Esophagus squamous epithelium (tissue), 5 donors: ENCODE data around the gene WNT9A. TPM values are rescaled to one million over a fixed set of nuclear protein-coding genes. Genes with fewer than 3 reads are reported as not detected.

Source experiments
- DNase-seq: peaks from one replicate; lab custom pipeline; 2025; lab: John Stamatoyannopoulos, UW
- H3K27ac ChIP-seq, 4 donors: fragments of 200-600 bp; sonication (generic); one replicate each; pipeline ENCODE4 v1.5.1; 2016 to 2019; ENCODE audit warnings: mild to moderate bottlenecking in 1 of 4
- H3K27me3 ChIP-seq, 4 donors: fragments of 200-600 bp; sonication (generic); 1 replicate in 3 of 4; 2 replicates in 1 of 4; pipeline versions ENCODE4 v1.5.1 to v1.6.0; 2017 to 2021; ENCODE audit warnings: antibody characterized with exemption in 1 of 4
- H3K36me3 ChIP-seq, 3 donors: fragments of 200-600 bp; sonication (generic); one replicate each; pipeline ENCODE4 v1.5.1; 2016 to 2019
- H3K4me1 ChIP-seq, 3 donors: fragments of 200-600 bp; sonication (generic); one replicate each; pipeline ENCODE4 v1.5.1; 2017 to 2019
- H3K4me3 ChIP-seq, 4 donors: fragments of 200-600 bp; sonication (generic); 1 replicate in 3 of 4; 2 replicates in 1 of 4; pipeline ENCODE4 v1.5.1; 2016 to 2019; ENCODE audit warnings: mild to moderate bottlenecking in 2 of 4, moderate library complexity in 1 of 4
- H3K9me3 ChIP-seq, 3 donors: fragments of 200-600 bp; sonication (generic); one replicate each; pipeline ENCODE4 v1.5.1; 2016 to 2019
- CTCF ChIP-seq, 6 experiments: fragments of 450-650 bp in 4 of 6; fragments of 200-600 bp in 2 of 6; sonication (generic) in 2 of 6; IDR thresholded peaks; one replicate each; pipeline ENCODE4 v1.5.1; 2016 to 2019; ENCODE audit warnings: antibody characterized with exemption in 6 of 6, mild to moderate bottlenecking in 4 of 6, moderate library complexity in 4 of 6
- POLR2A ChIP-seq, 4 donors: fragments of 450-650 bp; IDR thresholded peaks; one replicate each; pipeline ENCODE4 v1.6.1; 2017; ENCODE audit warnings: antibody characterized with exemption in 4 of 4, mild to moderate bottlenecking in 4 of 4, moderate library complexity in 3 of 4
- WGBS, 2 donors: methylation state at CpG; one replicate each; pipeline ENCODE4 v1.1.5; 2018; 5-methylcytosine and 5-hydroxymethylcytosine counted together
- intact Hi-C: fragments of 100-400 bp; cut with DNase I; formaldehyde crosslinking; loops from one replicate; pipeline ENCODE4 v1.15.0; 2022
- total RNA-seq, 4 donors: library from RNA; depleted of rRNA; stranded (reverse); fragments of >200 nt; gene quantifications; one replicate each; pipeline ENCODE4 v1.1.0, GENCODE V29; 2016
- donor health status: DM: yes; HTN: yes; CAD: no.

Gene WNT9A
- total RNA-seq, 4 donors from 2014 or later: 1.7 to 5.9 (median 2.8) TPM

- no peak overlapping the region for H3K4me3 ChIP-seq
- peaks cover 0 to 22% (median 0%) of the 10 kb centered on the region in 3 donors for H3K4me1 ChIP-seq
- no peaks in the 10 kb centered on the region for H3K27me3 ChIP-seq
- no peaks in the 10 kb centered on the region for H3K36me3 ChIP-seq
- DNase-seq: no peak
- 93% methylated on average over 2 of the region's 22 CpGs; no CpG with 5 or more reads in 1 of the 2 donors for WGBS, 2 donors
- intact Hi-C loops: no loop called here
- H3K27ac ChIP-seq: no peak overlapping the region
- no peak for TF ChIP-seq CTCF (IDR thresholded peaks at IDR 0.05)
- TF ChIP-seq POLR2A (IDR thresholded peaks at IDR 0.05): no peak
- no peaks in the 10 kb centered on the region for H3K9me3 ChIP-seq
Measured at GRCh38 chr1:227903614-227904501, 43.9 kb downstream of the WNT9A start.

GRCh38 chr1:227903061-227903521 lies 44.6 kb downstream of the WNT9A start:
- intact Hi-C loops: no loop called here
- H3K27me3 ChIP-seq: no peaks in the 10 kb centered on the region
- TF ChIP-seq POLR2A (IDR thresholded peaks at IDR 0.05) (no peak), CTCF (IDR thresholded peaks at IDR 0.05) (no peak)
- no peaks in the 10 kb centered on the region for H3K9me3 ChIP-seq
- H3K36me3 ChIP-seq: no peaks in the 10 kb centered on the region
- WGBS, 2 donors: no CpG with 5 or more reads among the region's 9 CpGs
- H3K27ac ChIP-seq: no peak overlapping the region
- no peak for DNase-seq
- H3K4me3 ChIP-seq: no peak overlapping the region
- peaks cover 0 to 20% (median 0%) of the 10 kb centered on the region in 3 donors for H3K4me1 ChIP-seq

GRCh38 chr1:227902641-227902990 lies 45.1 kb downstream of the WNT9A start:
- no CpG with 5 or more reads among the region's 9 CpGs for WGBS, 2 donors
- DNase-seq: no peak
- Histone ChIP-seq H3K27ac (no peak overlapping the region), H3K4me1 (peaks cover 0 to 15% (median 0%) of the 10 kb centered on the region in 3 donors), H3K4me3 (no peak overlapping the region), H3K9me3 (no peaks in the 10 kb centered on the region), H3K27me3 (no peaks in the 10 kb centered on the region), H3K36me3 (no peaks in the 10 kb centered on the region)
- intact Hi-C loops: no loop called here
- TF ChIP-seq POLR2A (IDR thresholded peaks at IDR 0.05) (no peak), CTCF (IDR thresholded peaks at IDR 0.05) (no peak)

- no peaks in the 10 kb centered on the region for H3K27me3 ChIP-seq
- whole genome bisulfite sequencing, 2 donors: 81 to 100% methylated on average over 3 to 4 of the region's 11 CpGs
- H3K36me3 ChIP-seq: no peaks in the 10 kb centered on the region
- TF ChIP-seq CTCF (IDR thresholded peaks at IDR 0.05) (no peak), POLR2A (IDR thresholded peaks at IDR 0.05) (no peak)
- no peaks in the 10 kb centered on the region for H3K9me3 ChIP-seq
- no peak for DNase-seq
- intact Hi-C loops: no loop called here
- H3K27ac ChIP-seq: no peak overlapping the region
- no peak overlapping the region for H3K4me3 ChIP-seq
- peaks cover 0 to 10% (median 0%) of the 10 kb centered on the region in 3 donors for H3K4me1 ChIP-seq
Measured at GRCh38 chr1:227901906-227902640, 45.7 kb downstream of the WNT9A start.
